AG10803 (cell line): ENCODE results near the gene LRRC23.
"Not testable (repeated sequence)": the region's sequence is repeated elsewhere in the genome, so short reads cannot be mapped to it uniquely, and the experiment has no call there.

ENCODE experiments used
- DNase-seq: peaks from one replicate; pipeline ENCODE4 v3.0.0; 2010; ENCODE audit warnings: low read depth
- H3K4me3 ChIP-seq: 2 replicates; pipeline ENCODE4 v1.5.1; 2011; ENCODE audit warnings: mild to moderate bottlenecking, low read length, control low read depth
- TF ChIP-seq, protein P1 (sequence below): conservative IDR thresholded peaks from 2 replicates; pipeline ENCODE4 v1.5.1; 2011; ENCODE audit warnings: mild to moderate bottlenecking, low read length, control low read depth, inconsistent platforms

The LRRC23 gene

GRCh38 chr12:6890789-6891645, 13.6 kb upstream of the LRRC23 start:
- TF ChIP-seq, protein P1, sequence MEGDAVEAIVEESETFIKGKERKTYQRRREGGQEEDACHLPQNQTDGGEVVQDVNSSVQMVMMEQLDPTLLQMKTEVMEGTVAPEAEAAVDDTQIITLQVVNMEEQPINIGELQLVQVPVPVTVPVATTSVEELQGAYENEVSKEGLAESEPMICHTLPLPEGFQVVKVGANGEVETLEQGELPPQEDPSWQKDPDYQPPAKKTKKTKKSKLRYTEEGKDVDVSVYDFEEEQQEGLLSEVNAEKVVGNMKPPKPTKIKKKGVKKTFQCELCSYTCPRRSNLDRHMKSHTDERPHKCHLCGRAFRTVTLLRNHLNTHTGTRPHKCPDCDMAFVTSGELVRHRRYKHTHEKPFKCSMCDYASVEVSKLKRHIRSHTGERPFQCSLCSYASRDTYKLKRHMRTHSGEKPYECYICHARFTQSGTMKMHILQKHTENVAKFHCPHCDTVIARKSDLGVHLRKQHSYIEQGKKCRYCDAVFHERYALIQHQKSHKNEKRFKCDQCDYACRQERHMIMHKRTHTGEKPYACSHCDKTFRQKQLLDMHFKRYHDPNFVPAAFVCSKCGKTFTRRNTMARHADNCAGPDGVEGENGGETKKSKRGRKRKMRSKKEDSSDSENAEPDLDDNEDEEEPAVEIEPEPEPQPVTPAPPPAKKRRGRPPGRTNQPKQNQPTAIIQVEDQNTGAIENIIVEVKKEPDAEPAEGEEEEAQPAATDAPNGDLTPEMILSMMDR, result peak; percentile 52
- H3K4me3 ChIP-seq, result peak overlapping the region; percentile 63
- peak; percentile 94 for DNase-seq

DNA sequence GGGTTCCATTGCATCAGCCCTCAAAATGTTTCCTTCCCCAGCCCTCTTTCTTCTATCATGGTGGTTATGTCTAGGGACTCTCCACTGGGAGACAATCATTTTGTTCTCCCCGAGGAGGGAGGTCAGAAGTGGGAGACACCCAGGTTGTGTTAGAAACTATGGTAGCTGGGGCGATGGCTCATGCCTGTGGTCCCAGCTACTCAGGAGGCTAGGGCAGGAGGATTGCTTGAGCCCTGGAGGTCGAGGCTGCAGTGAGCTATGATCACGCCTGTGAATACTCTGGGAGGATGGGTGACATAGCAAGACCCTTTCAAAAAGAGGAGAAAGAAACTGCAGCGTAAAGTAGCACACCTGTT, 13.0 kb upstream of the LRRC23 start:
- TF ChIP-seq, protein P1, result no peak
- no peak for DNase-seq
- H3K4me3 ChIP-seq, result peak overlapping the region; percentile 63

DNA sequence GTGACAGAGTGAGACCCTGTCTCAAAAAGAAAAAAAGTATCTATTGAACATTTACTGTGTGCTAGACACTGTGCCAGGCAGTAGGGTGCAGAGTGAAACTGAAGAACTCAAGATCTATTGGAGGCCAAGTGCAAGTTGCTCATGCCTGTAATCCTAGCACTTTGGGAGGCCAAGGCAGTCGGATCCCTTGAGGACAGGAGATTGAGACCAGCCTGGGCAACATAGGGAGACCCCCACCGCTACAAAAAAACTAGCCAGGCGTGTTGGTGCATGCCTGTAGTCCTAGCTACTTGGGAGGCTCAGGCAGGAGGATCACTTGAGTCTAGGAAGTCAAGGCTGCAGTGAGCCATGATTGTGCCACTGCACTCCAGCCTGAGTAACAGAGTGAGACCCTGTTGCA, 11.9 kb upstream of the LRRC23 start:
- not testable (repeated sequence) for H3K4me3 ChIP-seq, DNase-seq

DNA sequence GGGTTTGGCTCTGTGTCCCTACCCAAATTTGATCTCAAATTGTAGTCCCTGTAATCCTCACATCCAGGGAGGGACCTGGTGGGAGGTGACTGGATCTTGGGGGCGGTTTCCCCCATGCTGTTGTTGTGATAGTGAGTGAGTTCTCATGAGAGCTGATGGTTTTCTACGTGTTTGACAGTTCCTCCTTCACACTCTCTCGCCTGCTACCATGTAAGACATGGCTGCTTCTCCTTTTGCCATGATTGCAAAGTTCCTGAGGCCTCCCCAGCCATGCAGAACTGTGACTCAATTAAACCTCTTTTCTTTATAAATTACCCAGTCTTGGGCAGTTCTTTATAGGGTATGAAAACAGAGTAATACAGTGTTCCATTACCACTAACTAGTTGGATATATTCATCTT, 10.3 kb upstream of the LRRC23 start:
- no peak for DNase-seq
- H3K4me3 ChIP-seq, result no peak overlapping the region

GRCh38 chr12:6896846-6897435, 7.7 kb upstream of the LRRC23 start:
- no peak for DNase-seq
- TF ChIP-seq, protein P1, result no peak
- no peak overlapping the region for H3K4me3 ChIP-seq

More for the DNA sequence above, 10.3 kb upstream of the LRRC23 start:
- TF ChIP-seq, protein P1, result no peak

DNA sequence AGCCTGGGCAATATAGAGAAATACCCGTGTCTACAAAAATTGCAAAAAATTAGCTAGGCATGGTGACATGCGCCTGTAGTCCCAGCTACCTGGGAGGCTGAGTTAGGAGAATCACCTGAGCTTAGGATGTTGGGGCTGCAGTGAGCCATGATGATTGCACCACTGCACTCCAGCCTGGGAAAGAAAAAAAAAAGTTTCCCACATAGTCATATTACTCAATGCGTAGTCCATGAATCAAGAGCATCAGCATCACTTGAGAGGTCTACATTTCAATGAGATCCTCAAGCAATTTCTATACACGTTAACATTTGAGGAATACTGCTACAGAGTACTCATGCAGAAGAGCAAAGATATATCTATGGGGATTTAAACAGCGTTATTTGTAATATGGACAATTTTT, 5.2 kb upstream of the LRRC23 start:
- DNase-seq, result no peak
- no peak overlapping the region for H3K4me3 ChIP-seq
- TF ChIP-seq, protein P1, result no peak

- DNase-seq, result no peak
- no peak overlapping the region for H3K4me3 ChIP-seq
- TF ChIP-seq, protein P1, result no peak
These were observed 4.6 kb upstream of the LRRC23 start for GRCh38 chr12:6899837-6900519.
